NCI-H2107 treated with DMSO at 0.1 percent for 48 hours (cell line): ENCODE data around the gene PALM.
"Not testable (repeated sequence)": the region's sequence is repeated elsewhere in the genome, so short reads cannot be mapped to it uniquely, and the experiment has no call there.

Experiments
- DNase-seq: peaks from one replicate; lab custom pipeline; 2025; ENCODE audit not compliant: unreplicated experiment; lab: John Stamatoyannopoulos, UW

Gene PALM

DNA sequence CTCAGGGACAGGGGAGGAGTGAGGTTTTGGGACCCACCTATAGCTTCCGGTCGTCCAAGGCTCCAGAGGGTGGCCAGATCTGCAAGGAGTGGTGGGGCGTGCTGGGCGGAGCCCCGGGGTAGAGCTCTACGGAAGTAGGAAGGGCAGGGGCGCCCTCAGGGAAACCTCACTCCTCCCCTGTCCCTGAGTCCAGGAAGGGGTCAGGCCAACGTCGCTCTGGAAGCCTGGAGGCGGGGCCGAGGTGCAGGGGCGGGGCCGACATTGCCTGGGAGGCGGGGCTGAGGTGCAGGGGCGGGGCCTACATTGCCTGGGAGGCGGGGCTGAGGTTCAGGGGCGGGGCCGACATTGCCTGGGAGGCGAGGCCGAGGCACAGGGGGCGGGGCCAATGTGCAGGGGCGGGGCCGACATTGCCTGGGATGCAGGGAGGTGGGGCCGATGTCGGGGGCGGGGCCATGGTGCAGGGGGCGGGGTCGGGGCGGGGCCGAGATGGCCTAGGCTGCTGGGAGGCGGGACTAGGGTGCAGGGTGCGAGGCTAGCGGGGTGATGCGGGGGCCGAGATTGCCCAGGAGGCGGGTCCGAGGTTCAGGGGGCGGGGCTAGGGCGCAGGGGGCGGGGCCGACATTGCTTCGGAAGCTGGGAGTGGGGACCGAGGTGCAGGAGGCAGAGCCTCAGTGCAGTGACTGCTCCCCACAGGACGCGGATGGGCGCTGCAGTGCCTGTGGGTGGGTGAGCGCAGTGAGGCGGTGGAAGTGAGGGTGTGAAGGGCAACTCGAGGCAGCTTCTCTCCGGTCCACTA, 4.9 kb upstream of the PALM start:
- DNase-seq, result no peak

DNA sequence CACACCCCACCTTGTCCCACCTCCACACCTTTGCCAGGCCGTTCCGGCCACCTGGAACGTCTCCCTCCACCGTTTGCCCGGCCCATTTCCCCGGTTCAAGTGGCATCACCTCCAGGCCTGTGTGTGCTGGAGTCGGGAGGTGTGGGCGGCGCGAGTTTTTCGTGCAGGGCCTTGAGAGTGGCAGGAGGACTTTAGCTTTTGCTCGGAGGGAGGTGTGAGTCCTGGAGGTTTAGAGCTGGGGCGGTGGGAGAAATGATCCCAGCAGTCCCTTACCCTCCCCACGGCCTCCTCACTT, 4.3 kb upstream of the PALM start:
- DNase-seq, result no peak

DNA sequence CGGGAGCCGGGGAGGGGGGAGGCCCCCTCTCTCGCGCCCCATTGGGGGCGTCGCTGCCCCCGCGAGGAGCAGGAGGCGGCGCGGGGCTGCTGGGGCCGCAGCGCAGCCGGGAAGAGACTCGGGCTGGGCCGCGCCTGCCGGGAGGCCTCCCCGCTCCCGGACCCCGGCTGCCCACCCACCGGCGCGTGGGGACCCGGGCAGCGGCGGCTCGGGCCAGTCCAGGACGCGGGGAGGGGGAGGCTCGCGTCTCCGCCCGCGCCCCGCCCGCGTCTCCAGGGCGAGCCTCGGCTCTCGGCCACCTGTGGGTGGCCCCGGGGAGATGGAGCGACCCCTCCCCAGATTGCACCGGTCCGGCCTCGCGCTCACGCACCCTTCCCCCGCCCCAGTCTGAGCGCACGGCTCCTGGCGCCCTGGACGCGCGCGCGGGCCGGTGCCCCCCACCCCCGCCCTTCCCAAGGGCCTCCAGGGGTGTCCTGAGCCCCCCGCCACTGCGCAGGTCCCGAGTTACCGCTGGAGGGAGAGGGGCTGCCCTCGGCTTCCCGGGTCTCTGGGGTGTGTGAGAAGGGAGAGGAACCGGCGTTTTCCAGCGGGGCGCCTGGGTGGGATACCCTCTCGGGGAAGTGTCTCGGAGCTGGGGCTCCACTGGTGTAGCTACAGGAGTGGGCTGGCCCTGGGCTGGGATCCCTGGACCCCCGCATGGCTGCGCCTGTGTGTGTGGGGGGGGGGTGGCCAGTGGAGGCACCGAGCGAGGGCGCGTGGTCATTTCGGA, 645 bp downstream of the PALM start:
- no peak for DNase-seq

DNA sequence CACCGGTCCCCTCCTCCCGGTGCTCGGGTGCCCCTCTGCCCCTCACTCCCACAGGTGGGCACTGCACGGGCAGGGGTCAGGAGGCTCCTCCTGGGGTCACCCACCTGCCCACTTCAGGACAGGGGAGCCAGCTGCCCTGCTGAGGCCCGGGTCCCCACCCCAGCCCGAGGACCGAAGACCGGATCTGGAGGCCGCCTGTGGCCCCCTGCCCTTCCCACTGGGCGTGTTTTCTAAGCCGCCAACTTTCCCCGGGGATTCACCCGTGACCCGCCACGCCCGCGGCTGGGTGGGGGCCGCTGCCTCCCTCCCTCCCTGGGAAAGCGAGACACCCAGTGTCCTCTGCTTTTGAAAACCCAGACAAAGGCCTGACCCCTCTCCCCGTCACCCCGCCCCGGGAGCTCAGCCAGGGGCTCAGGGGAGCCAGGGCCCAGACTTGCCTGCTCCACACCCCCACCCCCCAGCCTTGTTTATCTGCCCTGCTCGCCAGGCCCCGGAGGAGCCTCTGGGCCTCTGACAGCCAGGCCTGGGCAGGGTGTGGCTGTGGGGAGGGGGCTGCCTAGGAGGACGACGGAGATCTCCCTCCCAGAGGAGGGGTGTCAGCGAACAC, 1.3 kb downstream of the PALM start:
- DNase-seq, result no peak

DNA sequence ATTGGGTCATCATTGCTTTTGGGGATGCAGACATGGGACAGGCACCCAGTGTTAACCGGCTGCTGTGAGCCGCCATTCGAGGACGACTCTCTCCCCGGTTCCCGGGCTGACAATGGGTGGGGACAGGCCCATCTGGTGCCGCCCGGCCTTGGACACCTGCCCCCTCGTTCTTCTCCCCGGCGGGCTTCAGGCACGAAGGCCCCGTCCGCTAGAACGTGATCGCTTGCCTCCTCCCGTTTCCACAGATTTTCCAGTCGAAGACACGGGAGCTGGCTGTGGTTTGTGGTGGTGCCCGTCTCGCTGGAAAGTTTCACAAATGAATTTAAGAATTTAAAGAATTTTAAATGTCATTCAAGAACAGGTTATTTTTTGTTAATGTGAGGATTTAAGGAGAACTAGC, 2.0 kb downstream of the PALM start:
- DNase-seq, result no peak

DNA sequence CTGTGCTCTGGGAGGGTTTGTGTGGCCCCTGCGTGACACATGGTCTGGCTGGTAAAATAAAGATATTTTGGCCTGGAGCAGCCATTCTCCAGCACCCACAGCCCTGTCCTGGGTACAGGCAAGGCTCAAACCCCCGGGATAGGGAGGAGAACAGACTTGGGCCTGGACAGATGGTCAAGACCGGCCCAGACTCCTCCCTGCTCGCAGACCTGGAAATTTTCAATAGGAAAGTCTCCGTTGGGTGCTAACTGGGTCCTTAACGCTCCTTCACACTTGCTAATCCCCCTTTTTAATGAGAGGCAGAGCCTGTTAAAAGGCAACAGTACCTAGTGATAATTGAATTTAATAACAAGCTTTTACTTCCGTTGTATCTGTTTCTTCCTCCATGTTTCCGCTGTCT, 2.5 kb downstream of the PALM start:
- no peak for DNase-seq

DNA sequence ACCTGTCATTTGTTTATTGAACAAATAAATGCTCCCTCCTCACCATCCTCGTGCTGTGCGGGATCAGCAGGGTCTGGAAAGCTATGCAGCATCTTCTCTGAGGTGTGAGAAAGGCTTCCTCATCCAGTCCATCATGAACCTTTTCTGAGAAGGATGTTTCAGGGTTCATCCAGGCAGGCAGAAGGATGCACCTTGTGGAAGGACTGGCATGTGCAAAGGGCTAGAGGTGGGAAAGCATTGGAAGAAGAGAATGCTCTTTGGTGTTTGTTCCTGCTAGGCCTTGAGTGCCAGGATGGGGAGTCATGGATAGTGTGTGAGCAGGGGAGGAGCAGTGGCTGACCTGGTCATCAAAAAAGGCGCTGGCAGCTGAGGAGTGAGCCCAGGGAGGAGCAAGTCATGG, 6.6 kb downstream of the PALM start:
- DNase-seq, result no peak

DNA sequence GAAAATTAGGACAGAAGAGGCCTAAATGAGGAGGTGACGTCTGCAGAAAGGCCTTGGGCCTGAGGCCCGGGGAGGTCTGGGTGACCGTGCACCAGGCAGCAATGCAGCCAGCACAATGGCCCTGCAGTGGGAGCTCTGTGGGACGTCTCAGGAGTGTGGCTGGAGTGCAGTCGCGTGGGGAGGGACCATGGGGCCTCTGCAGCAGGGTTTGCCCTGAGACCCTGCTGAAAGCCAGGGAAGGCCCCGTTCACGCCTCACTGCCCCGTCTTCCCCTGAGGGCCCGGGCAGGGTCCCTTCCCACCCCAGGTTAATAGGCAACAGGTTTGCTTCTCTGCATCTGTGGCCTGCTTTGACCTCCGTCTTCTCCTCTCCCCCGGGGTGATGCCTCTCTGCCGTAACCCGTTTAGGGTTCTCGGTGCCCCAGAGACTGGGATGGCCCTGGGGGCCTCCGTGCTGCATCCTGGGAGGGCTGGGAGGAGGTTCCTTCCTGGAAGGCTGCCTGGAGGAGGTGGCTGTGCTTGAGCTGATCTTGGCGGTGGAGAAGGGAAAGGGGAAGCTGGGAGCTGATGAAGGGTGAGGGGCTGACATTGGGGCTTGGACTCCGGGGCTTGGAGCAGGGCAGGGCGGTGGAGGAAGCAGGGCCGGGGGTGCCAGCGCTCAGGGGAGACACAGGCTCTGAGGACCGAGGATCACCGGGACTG, 9.7 kb downstream of the PALM start:
- no peak for DNase-seq

DNA sequence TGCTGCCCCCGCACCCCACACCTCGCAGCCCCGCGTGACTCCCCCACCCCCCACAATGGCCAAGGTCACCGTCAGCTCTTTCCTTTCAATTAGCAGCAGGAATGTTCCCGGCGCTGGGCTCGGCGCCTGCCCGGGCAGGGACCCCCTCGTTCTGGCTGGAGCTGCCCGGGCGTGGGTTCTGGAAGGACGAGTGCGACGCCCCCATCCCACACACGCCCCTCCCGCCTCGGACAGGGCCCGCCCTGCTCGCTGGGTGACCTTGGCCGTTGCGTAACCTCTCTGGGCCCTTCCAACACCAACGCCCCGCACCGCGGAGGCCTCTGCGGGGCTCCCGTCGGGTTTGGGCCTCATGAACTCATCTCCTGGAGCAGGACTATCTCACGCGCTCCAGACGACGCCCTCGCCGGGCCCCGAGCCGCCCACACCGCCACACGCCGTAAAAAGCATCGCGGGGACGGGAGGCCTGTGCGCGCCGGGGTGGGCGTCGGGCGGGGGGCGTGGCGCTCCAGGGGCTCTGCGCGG, 10.3 kb downstream of the PALM start:
- no peak for DNase-seq

DNA sequence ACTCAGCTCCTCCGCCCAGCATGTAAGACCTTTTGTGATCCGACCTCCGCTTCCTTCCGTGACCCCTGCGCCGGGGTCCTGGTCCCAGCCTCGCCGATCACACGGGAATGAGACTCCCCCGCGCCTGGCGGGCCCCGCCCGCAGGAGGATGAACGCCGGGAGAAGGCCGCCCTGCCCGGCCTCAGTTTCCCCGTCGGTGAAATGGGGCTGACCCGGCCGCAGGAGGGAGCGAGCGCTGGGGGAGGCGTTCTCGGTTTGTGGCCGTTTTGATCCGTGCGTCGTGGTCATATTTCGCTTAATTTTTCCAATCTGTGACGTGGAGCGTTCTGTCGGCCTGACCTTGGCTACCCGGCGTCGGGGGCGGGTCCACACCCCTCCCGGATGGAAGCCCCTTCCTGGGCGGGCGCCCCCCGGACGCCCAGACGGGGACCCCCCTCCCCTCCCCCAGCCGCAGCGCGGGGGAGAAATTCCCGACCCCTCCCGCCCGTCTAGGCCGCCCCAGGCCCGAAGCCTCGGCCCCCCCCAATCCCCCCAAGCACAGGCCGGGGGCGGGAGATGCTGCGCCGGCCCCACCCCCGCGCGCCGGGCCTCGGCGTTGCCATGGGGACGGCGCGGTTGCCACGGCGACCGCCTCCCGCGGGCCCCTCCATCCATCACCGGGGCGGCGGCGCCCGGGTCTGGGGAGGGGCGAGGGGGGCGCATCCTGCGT, 11.1 kb downstream of the PALM start:
- no peak for DNase-seq

DNA sequence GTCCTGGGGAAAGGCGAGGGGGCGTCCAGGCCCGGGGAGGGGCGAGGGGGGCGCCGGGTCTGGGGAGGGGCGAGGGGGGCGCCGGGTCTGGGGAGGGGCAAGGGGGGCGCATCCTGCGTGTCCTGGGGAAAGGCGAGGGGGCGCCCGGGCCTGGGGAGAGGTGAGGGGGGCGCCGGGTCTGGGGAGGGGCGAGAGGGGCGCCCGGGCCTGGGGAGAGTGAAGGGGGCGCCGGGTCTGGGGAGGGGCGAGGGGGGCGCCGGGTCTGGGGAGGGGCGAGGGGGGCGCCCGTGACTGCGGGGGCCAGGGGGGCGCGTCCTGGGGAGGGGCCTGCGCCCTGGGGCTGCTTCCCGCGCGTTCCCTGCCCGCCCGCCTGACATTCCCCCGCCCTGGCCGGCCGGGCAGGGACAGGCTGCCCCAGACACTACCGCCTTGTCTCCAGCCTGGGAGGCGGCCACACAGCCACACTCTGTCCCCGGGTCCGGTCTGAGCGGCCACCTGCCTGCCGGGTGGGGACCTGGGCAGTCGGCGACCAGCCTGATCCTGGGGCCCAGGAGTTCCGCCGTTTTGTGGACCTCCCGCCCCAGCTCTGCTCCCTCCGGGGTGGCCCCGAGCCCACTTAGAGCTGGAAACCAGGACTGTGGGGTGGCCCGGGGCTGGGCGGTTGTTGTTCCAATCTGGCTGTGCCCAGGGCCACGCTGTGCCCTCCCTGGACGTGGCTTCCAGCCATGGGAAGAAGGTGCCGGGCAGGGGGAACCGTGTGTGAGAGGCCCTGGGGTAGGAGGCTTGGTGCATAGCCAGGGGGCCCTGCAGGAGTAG, 11.8 kb downstream of the PALM start:
- DNase-seq, result no peak

DNA sequence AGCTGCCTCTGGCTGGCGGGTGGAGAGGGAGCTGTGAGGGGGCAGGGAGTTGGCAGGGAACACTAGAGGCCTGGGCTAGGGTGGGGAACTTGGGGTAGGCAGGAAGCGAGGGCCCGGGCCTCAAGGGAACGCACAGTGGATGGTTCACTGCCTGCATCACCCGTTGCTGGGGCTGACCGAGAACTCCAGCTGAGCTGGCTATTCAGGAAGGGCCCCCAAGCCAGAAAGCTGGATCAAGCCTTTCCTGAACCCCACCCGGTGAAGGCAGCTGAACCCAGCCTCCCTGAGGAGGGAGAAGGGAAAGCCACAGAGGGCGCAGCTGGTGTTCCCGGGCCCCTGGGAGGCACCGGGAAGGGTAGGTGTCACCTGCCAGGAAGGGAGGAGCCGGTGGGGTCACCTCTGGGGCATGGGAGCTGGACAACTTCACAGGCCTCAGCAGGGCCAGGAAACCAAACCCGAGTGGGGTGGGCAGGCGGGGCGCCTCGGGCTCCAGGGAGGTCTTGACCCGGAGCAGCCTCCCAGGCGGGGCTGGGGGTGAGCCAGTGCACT, 13.9 kb downstream of the PALM start:
- DNase-seq, result no peak

DNA sequence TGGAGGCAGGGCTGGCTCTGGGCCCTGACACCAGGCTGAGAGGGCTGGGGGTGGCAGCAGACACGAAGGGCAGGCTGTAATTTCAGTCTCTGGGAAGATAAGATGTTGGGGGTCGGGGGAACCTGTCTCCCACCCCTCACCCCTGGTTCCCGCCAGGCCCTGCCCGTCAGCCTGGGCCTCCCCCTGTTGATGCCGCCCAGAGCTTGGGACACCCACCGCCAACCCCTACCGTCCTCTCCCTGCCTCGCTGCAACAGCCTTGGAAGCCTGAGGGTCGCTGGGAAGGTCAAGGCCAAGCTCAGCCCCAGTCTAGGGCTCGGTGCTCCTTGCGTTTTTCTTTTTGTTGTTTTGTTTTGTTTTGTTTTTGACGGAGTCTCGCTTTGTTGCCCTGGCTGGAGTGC, 14.5 kb downstream of the PALM start:
- no peak for DNase-seq

DNA sequence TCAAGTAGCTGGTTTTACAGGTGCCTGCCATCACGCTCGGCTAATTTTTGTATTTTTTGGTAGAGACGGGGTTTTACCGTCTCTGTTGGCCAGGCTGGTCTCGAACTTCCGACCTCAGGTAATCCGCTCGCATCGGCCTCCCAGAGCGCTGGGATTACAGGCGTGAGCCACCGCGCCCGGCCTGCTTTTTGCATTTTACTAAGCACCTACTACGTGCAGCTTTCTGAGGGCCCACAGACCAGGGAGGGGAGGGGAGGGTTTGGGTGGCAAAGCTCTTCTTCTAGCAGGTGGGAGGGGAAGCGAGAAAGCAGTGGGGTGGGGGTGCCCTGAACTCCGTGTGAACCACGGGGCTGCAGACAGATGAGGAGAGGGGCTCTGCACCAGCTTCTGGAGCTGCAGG, 15.0 kb downstream of the PALM start:
- no peak for DNase-seq

DNA sequence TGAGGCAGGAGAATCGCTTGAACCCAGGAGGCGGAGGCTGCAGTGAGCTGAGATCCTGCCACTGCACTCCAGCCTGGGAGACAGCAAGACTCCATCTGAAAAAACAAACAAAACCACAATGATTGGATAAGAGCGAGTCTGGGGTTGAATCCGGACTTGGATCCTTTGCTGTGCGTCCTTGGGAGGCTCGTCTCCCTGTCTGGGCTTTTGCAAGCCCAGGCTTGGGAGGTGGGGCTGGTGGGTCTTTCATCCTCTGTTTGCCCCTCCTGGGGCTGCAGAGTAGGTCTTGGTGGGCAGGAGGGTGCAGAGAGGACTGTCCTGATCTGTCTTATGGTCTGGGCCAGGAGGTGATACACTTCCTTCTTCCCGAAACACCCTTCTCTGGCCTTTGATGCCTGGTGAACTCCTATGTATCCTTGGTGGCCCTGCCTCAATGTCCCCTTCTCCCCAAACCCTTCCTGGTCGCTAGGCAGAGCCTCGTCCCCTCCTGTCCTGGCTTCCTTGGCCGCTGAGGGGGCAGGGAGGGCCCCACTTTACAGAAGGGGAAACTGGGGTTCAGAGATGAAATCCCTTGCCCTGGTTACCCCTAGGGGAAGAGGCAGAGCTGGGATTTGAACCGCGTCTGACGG, 16.8 kb downstream of the PALM start:
- DNase-seq, result no peak

DNA sequence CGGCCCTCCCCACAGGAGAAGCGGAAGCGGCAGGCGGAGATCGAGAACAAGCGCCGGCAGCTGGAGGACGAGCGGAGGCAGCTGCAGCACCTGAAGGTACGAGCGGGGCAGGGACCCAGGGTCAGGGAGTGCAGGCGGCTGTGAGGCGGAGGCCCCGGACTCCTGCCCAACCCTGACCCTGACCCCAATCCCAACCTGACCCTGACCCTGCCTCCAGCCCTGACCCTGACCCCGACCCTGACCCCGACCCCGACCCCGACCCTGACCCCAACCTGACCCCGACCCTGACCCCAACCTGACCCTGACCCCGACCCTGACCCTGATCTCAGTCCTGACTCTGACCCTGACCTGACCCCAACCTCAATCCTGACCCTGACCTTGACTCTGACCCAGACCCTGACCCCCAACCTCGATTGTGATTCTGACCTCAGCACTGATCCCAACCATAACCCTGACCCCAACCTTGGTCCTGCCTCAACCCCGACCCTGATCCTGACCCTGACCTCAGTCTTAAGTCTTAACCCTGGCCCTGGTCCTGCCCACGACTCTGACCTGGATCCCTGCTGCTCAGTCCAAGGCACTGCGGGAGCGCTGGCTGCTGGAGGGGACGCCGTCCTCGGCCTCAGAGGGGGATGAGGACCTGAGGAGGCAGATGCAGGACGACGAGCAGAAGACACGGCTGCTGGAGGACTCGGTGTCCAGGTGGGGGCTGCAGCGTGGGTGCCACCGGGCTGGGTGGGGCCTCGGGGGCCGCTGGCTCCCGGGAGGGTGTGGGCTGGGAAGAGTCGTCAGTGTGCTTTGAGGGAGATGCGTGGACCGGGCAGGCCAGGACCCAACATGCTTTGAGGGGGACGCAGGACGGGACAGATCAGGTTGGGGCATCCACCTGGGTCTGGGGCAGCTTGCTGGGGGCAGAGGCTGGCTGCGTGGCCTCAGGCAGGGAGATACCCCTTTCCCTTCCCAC, 18.5 kb downstream of the PALM start:
- no peak for DNase-seq

DNA sequence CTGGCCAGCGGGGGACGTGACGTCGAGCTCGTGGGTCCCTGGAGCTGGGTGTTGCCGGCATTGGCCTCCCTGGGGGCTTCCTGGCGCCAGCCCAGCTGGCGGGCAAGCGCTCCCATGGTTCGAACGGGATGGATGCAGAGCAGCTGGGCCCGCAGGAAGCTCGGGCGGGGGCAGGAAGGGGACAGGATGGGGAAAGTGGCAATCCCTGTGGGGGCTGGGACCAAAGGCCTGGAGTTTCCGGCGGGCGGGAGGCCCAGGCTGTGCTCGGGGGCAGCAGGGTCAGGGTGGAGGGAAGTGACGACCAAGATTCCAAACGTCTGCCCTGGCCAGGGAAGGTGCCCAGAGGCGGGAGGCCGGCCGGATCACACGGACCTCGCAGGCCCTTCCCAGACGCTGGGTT, 19.3 kb downstream of the PALM start:
- no peak for DNase-seq

DNA sequence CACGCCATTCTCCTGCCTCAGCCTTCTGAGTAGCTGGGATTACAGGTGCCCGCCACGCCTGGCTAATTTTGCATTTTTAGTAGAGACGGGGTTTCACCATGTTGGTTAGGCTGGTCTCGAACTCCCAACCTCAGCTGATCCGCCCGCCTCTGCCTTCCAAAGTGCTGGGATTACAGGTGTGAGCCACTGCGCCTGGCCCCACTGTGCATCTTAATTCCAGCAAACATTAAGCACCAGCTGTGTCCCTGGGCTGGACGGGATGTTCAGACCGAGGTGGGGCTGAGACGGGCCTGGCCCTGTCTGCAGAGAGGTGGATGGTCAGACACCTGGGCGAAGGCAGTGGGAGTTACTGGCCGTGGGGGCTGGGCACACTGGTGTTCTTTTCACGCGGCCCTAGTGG, 20.8 kb downstream of the PALM start:
- not testable (repeated sequence) for DNase-seq
